ENCODE data around the gene NACC2. TPM values are rescaled to one million over a fixed set of nuclear protein-coding genes. Genes with fewer than 3 reads are reported as not detected.

NACC2 gene
- total and polyA plus RNA-seq, 2 experiments from 2014 or later = 3.8 to 20.8 TPM

GRCh38 chr9:136116360-136117098 is 21.4 kb upstream of the NACC2 start:
- Histone ChIP-seq H3K4me1 (ENCODE audit: insufficient read depth) (peaks cover 9% of the 10 kb centered on the region; the same call in 1 of the 2 replicates), H3F3A (replicated peaks; ENCODE audit: low read depth) (peaks cover 12% of the 10 kb centered on the region; the same call in 1 of the 2 replicates), H3K4me2 (no peak overlapping the region), H3K79me2 (replicated peaks; ENCODE audit: insufficient read depth) (no peaks in the 10 kb centered on the region; the same call in 1 of the 2 replicates), H3K9me2 (ENCODE audit: insufficient read depth) (no peaks in the 10 kb centered on the region), H3K27ac (ENCODE audit: low read depth) (no peak overlapping the region), H3K36me3 (ENCODE audit: insufficient read depth) (no peaks in the 10 kb centered on the region), H3K4me3 (no peak overlapping the region), H4K20me1 (replicated peaks; ENCODE audit: insufficient read depth) (no peaks in the 10 kb centered on the region; the same call in 1 of the 2 replicates), H2AFZ (no peak overlapping the region), H3K27me3 (ENCODE audit: insufficient read depth) (no peaks in the 10 kb centered on the region)
- no peaks in the 10 kb centered on the region for H3K9me3 Mint-ChIP-seq
- DNase-seq (ENCODE audit: low spot score) (no peak), ATAC-seq (no peak)
- peaks cover 11% of the 10 kb centered on the region; the same call in 2 of the 3 replicates for H3K36me3 Mint-ChIP-seq (ENCODE audit: low read depth)
- H3K27me3 Mint-ChIP-seq (ENCODE audit: insufficient read depth, low read depth, poor library complexity) = peaks cover 7% of the 10 kb centered on the region
- H3K27ac Mint-ChIP-seq = no peak overlapping the region
- peaks cover 3% of the 10 kb centered on the region for H3K4me1 Mint-ChIP-seq
- TF ChIP-seq STAT1 (IDR thresholded peaks at IDR 0.05; ENCODE audit: unreplicated experiment) (no peak), NANOG (IDR thresholded peaks at IDR 0.05; ENCODE audit: borderline replicate concordance) (no peak), EZH2phosphoT487 (IDR thresholded peaks at IDR 0.05; ENCODE audit: unreplicated experiment) (no peak), CREB1 (CRISPR knock-in tag; IDR thresholded peaks at IDR 0.05; ENCODE audit: low read depth) (no peak), CTCF (conservative IDR thresholded peaks at IDR 0.05; ENCODE audit: low read depth in 2 of 2) (no peak), ETS1 (IDR thresholded peaks at IDR 0.05) (no peak), ZNF462 (CRISPR knock-in tag; IDR thresholded peaks at IDR 0.05) (no peak), ZNF114 (CRISPR knock-in tag; IDR thresholded peaks at IDR 0.05) (no peak), POLR2AphosphoS5 (IDR thresholded peaks at IDR 0.05; ENCODE audit: low read depth) (no peak), REST (IDR thresholded peaks at IDR 0.05; ENCODE audit: unreplicated experiment) (no peak), JUNB (IDR thresholded peaks at IDR 0.05; ENCODE audit: unreplicated experiment) (no peak), EZH2 (IDR thresholded peaks at IDR 0.05; ENCODE audit: low read depth, unreplicated experiment) (no peak), ZNF331 (CRISPR knock-in tag; IDR thresholded peaks at IDR 0.05; ENCODE audit: low read depth) (no peak)
- H3K4me3 Mint-ChIP-seq = peak overlapping the region; percentile 24; the same call in 1 of the 3 replicates
